Measurements from ENCODE around the gene SH2D3C. TPM values are rescaled to one million over a fixed set of nuclear protein-coding genes. Genes with fewer than 3 reads are reported as not detected.
A peak's percentile ranks its signal among the peaks of the same experiment; 100 is the strongest.

The SH2D3C gene
- total and polyA plus RNA-seq, 9 of the 15 experiments (the other 6 are each of a cell fraction or from before 2014, with no cell fraction given): 0.03 to 1.2 (median 0.22) TPM; not detected in 1

DNA sequence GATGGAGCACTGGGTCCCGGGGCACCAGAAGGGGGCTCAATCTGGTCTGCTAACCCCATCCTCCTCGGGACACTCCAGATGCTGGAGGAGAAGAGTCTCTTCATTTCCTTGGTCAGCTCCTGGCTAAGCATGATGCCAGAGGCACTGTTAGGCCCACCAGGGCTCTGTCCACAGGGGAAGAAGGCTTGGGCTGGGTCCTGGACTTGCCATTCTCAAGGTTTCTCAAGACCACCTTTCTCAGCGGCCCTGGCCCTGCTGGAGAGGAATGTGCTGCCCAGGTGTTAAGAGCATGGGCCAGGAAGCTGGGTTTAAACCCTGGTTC is 7.9 kb downstream of the SH2D3C start:
- 0 out of 4 replicates have a peak, but pooled peaks of 1 of the 2 experiments have one; percentile 61 for TF ChIP-seq KDM1A (IDR thresholded peaks at IDR 0.05)
- TF ChIP-seq, protein P1, sequence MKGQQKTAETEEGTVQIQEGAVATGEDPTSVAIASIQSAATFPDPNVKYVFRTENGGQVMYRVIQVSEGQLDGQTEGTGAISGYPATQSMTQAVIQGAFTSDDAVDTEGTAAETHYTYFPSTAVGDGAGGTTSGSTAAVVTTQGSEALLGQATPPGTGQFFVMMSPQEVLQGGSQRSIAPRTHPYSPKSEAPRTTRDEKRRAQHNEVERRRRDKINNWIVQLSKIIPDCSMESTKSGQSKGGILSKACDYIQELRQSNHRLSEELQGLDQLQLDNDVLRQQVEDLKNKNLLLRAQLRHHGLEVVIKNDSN (CRISPR knock-in tag; IDR thresholded peaks at IDR 0.05): peak; percentile 50; the same call in 1 of the 2 replicates
- no peak for TF ChIP-seq E2F3 (CRISPR knock-in tag; IDR thresholded peaks at IDR 0.05)
- no peak for TF ChIP-seq ETV5 (CRISPR knock-in tag; IDR thresholded peaks at IDR 0.05; ENCODE audit: low read depth)
- no peak for TF ChIP-seq NEUROD1 (IDR thresholded peaks at IDR 0.05; ENCODE audit: borderline replicate concordance, low read depth, low read length, partially characterized antibody)
- TF ChIP-seq ZNF184 (CRISPR knock-in tag; IDR thresholded peaks at IDR 0.05): no peak
- 0 out of 2 replicates have a peak, but pooled peaks have one; percentile 5 for TF ChIP-seq LCOR (CRISPR knock-in tag; IDR thresholded peaks at IDR 0.05)
- peak; percentile 35; the same call in 1 of the 2 replicates for TF ChIP-seq ZFX (CRISPR knock-in tag; IDR thresholded peaks at IDR 0.05)
- peak; percentile 18 for TF ChIP-seq RBBP5 (IDR thresholded peaks at IDR 0.05; ENCODE audit: borderline replicate concordance, insufficient read depth, low read length, poor library complexity, severe bottlenecking)
- 0 out of 2 replicates have a peak, but pooled peaks have one; percentile 26 for TF ChIP-seq SMARCA5 (IDR thresholded peaks at IDR 0.05)
- ATAC-seq (no peak), DNase-seq (ENCODE audit: extremely low read depth in 1 of 4, low spot score in 3 of 4) (no peak), FAIRE-seq (no peak)
- Histone ChIP-seq H4K20me1 (replicated peaks; ENCODE audit: control insufficient read depth, insufficient read depth, low read length) (no peaks in the 10 kb centered on the region), H3K9ac (ENCODE audit: insufficient read depth in 1 of 2, low read depth in 2 of 2, low read length in 2 of 2) (peak overlapping the region; percentile 23 to 86; a peak in 2 of 4 replicates), H3K4me2 (ENCODE audit: insufficient read depth, low read length) (peak overlapping the region; percentile 79), H3K9me3 (replicated peaks; ENCODE audit: control insufficient read depth, insufficient read depth, low read depth, low read length) (no peaks in the 10 kb centered on the region), H3K27me3 (ENCODE audit: control insufficient read depth in 2 of 2, insufficient read depth in 2 of 2, low read length in 2 of 2) (no peaks in the 10 kb centered on the region), H3K79me2 (ENCODE audit: control insufficient read depth, insufficient read depth, low read length) (no peaks in the 10 kb centered on the region), H3K36me3 (ENCODE audit: control insufficient read depth, insufficient read depth, low read length) (no peaks in the 10 kb centered on the region), H2AFZ (ENCODE audit: low read depth, low read length) (peak overlapping the region; percentile 76; the same call in 1 of the 2 replicates), H3K9me1 (ENCODE audit: control insufficient read depth, insufficient read depth, low read length) (no peaks in the 10 kb centered on the region), H3K4me1 (replicated peaks in 1 of 2; ENCODE audit: control insufficient read depth in 2 of 2, insufficient read depth in 2 of 2, low read length in 2 of 2) (peaks cover 17 to 28% of the 10 kb centered on the region in 2 experiments), H3K27ac (ENCODE audit: extremely low read depth, low read depth, low read length) (peak overlapping the region; percentile 32; the same call in 1 of the 3 replicates), H3K4me3 (peak overlapping the region; percentile 55)
- 35% methylated on average over 3 of the region's 3 CpGs for WGBS (ENCODE audit: insufficient coverage, low coverage, missing lambda C conversion rate)
- in situ Hi-C loops (cut with MboI): loop anchor here (25.0 kb wide), 1 partner anchor 592 kb away; the partner anchor contains the start of gene URM1
- intact Hi-C loops (cut with micrococcal nuclease): no loop called here
- ChIA-PET CTCF (ENCODE audit: low intra/inter-chr PET ratio) (interaction anchor here (1.3 kb wide), 1 partner anchor 15 kb away, joined by 3 read pairs; no protein-coding TSS in a partner anchor), POLR2A (interaction anchor here (0.7 to 2.1 kb wide), 9 partner anchors 8 to 108 kb away, joined by 4 to 8 read pairs (median 4); partner anchors contain the start of gene CDK9)
- no TSS peak for BruUV-seq (replicated peaks)

Data from K562 (cell line).